ENCODE measurements around the gene RGS10.

GRCh38 chr10:119514819-119515218, 27.7 kb downstream of the RGS10 start:
- TF ChIP-seq CTCF (IDR thresholded peaks at IDR 0.05) = no peak
- no peak for TF ChIP-seq POLR2A (IDR thresholded peaks at IDR 0.05)
